GM23248 (cell line): ENCODE results near the gene GLYAT.

Experiments used
- EZH2 ChIP-seq: fragments of 200-600 bp; sonication (generic); IDR thresholded peaks from 2 replicates; pipeline ENCODE4 v1.6.1; 2018; ENCODE audit warnings: antibody characterized with exemption, mild to moderate bottlenecking; ENCODE audit not compliant: insufficient read depth, poor library complexity, severe bottlenecking
- EZH2phosphoT487 ChIP-seq: fragments of 200-600 bp; sonication (generic); IDR thresholded peaks from 2 replicates; pipeline ENCODE4 v1.6.1; 2018; ENCODE audit warnings: antibody characterized with exemption, moderate library complexity, mild to moderate bottlenecking, low read depth; ENCODE audit not compliant: insufficient read depth

- TF ChIP-seq EZH2 (no peak), EZH2phosphoT487 (no peak)
Measured at GRCh38 chr11:58674609-58675008, 57.1 kb downstream of the GLYAT start.
